Calu3 (cell line): ENCODE measurements around the gene PRDM12. TPM values are rescaled to one million over a fixed set of nuclear protein-coding genes. Genes with fewer than 3 reads are reported as not detected.

Experiments
- BruUV-seq: library from RNA; stranded (reverse); fragments of 400-500 nt; replicated peaks from 2 replicates; lab custom pipeline; 2021; lab: Mats Ljungman, UMichigan
- CTCF ChIA-PET: fragments of 300-600 bp; sonication (Branson Sonifier 250); formaldehyde crosslinking; loops from one replicate; lab custom pipeline; 2022; ENCODE audit warnings: antibody characterized with exemption; lab: Charles Lee
- DNase-seq: peaks from one replicate; pipeline ENCODE4 v3.0.0; 2022
- H3K27ac Mint-ChIP-seq: one replicate; pipeline ENCODE4 v1.8.0; 2022; ENCODE audit warnings: mixed read lengths; ENCODE audit not compliant: unreplicated experiment
- H3K27me3 Mint-ChIP-seq: one replicate; pipeline ENCODE4 v1.8.0; 2022; ENCODE audit warnings: mixed read lengths; ENCODE audit not compliant: unreplicated experiment
- H3K36me3 Mint-ChIP-seq: one replicate; pipeline ENCODE4 v1.8.0; 2022; ENCODE audit warnings: mild to moderate bottlenecking, moderate library complexity, mixed read lengths; ENCODE audit not compliant: insufficient read depth, unreplicated experiment
- H3K4me1 Mint-ChIP-seq: one replicate; pipeline ENCODE4 v1.8.0; 2022; ENCODE audit warnings: mild to moderate bottlenecking, low read depth, mixed read lengths; ENCODE audit not compliant: unreplicated experiment
- H3K4me3 Mint-ChIP-seq: one replicate; pipeline ENCODE4 v1.8.0; 2022; ENCODE audit warnings: mild to moderate bottlenecking, low read depth, moderate library complexity, mixed read lengths; ENCODE audit not compliant: unreplicated experiment
- H3K9me3 Mint-ChIP-seq: one replicate; pipeline ENCODE4 v1.8.0; 2022; ENCODE audit warnings: low read depth, mixed read lengths; ENCODE audit not compliant: unreplicated experiment
- CTCF ChIP-seq: fragments of 200-600 bp; IDR thresholded peaks from one replicate; pipeline ENCODE4 v1.8.0; 2022; ENCODE audit warnings: antibody characterized with exemption; ENCODE audit not compliant: unreplicated experiment
- intact Hi-C: fragments of 100-400 bp; cut with micrococcal nuclease; formaldehyde crosslinking; loops from one replicate; pipeline ENCODE4 v1.10.0; 2022; ENCODE audit not compliant: unreplicated experiment
- total RNA-seq: library from RNA; stranded (reverse); gene quantifications from 2 replicates; pipeline ENCODE4 v1.2.3, GENCODE V29; 2022

The PRDM12 gene
- total RNA-seq, 1 experiment from 2014 or later = not detected

- no peaks in the 10 kb centered on the region for H3K27me3 Mint-ChIP-seq
- no TSS peak for BruUV-seq
- no peak overlapping the region for H3K4me3 Mint-ChIP-seq
- H3K9me3 Mint-ChIP-seq = no peaks in the 10 kb centered on the region
- peaks cover 16% of the 10 kb centered on the region for H3K36me3 Mint-ChIP-seq
- H3K27ac Mint-ChIP-seq = no peak overlapping the region
- intact Hi-C loops = no loop called here
- DNase-seq = no peak
- CTCF ChIA-PET = no interaction called here
- no peak for TF ChIP-seq CTCF
- H3K4me1 Mint-ChIP-seq = peaks cover 16% of the 10 kb centered on the region
These were observed 23.2 kb downstream of the PRDM12 start for GRCh38 chr9:130687615-130688014.

- H3K4me1 Mint-ChIP-seq = peaks cover 17% of the 10 kb centered on the region
- TF ChIP-seq CTCF = no peak
- CTCF ChIA-PET = no interaction called here
- intact Hi-C loops = no loop called here
- H3K27me3 Mint-ChIP-seq = no peaks in the 10 kb centered on the region
- H3K9me3 Mint-ChIP-seq = no peaks in the 10 kb centered on the region
- no peak overlapping the region for H3K27ac Mint-ChIP-seq
- peaks cover 14% of the 10 kb centered on the region for H3K36me3 Mint-ChIP-seq
- no peak for DNase-seq
- BruUV-seq = no TSS peak
- H3K4me3 Mint-ChIP-seq = no peak overlapping the region
These were observed 23.7 kb downstream of the PRDM12 start for GRCh38 chr9:130688072-130688471.

- CTCF ChIA-PET = no interaction called here
- Mint-ChIP-seq H3K4me1 (peaks cover 21% of the 10 kb centered on the region), H3K4me3 (peak overlapping the region; percentile 72), H3K9me3 (no peaks in the 10 kb centered on the region), H3K27me3 (no peaks in the 10 kb centered on the region), H3K27ac (peak overlapping the region; percentile 45), H3K36me3 (peaks cover 29% of the 10 kb centered on the region)
- TF ChIP-seq CTCF = no peak
- DNase-seq = no peak
- no TSS peak for BruUV-seq
- intact Hi-C loops = no loop called here
These were observed 25.2 kb downstream of the PRDM12 start for GRCh38 chr9:130689572-130689936.

- peaks cover 34% of the 10 kb centered on the region for H3K36me3 Mint-ChIP-seq
- no TSS peak for BruUV-seq
- peaks cover 26% of the 10 kb centered on the region for H3K4me1 Mint-ChIP-seq
- peak overlapping the region; percentile 72 for H3K4me3 Mint-ChIP-seq
- DNase-seq = peak; percentile 74
- H3K27ac Mint-ChIP-seq = peak overlapping the region; percentile 45
- no peak for TF ChIP-seq CTCF
- no peaks in the 10 kb centered on the region for H3K9me3 Mint-ChIP-seq
- CTCF ChIA-PET = interaction anchor here (0.7 to 0.9 kb wide), 2 partner anchors 11 to 144 kb away, joined by 3 to 5 read pairs; no protein-coding TSS in a partner anchor
- H3K27me3 Mint-ChIP-seq = no peaks in the 10 kb centered on the region
- intact Hi-C loops = no loop called here
These were observed 25.7 kb downstream of the PRDM12 start for GRCh38 chr9:130689937-130690700.
